IMR-90 (cell line): ENCODE measurements around the gene GAMT. TPM values are rescaled to one million over a fixed set of nuclear protein-coding genes. Genes with fewer than 3 reads are reported as not detected.

Experiments used
- ATAC-seq: fragments of 200-7000 bp; cut with Tn5 transposase; 2 replicates; pipeline ENCODE4 v1.9.1; 2020; ENCODE audit warnings: low read depth, mild to moderate bottlenecking, moderate library complexity
- BruUV-seq: library from RNA; stranded (reverse); fragments of 400-500 nt; replicated peaks from 2 replicates; lab custom pipeline; 2021; lab: Mats Ljungman, UMichigan
- CTCF ChIA-PET: fragments of 300-600 bp; formaldehyde crosslinking; extraction: SDS; loops from one replicate; lab custom pipeline; 2021; ENCODE audit warnings: antibody characterized with exemption; lab: Yijun Ruan, JAX
- POLR2A ChIA-PET: fragments of 300-600 bp; sonication (Branson Sonifier 250); formaldehyde crosslinking; loops from one replicate; lab custom pipeline; 2022; ENCODE audit warnings: antibody characterized with exemption; ENCODE audit not compliant: unreplicated experiment; lab: Charles Lee
- DNase-seq: peaks from one replicate; pipeline ENCODE4 v3.0.0; 2013
- H2AFZ ChIP-seq: replicated peaks from 2 replicates; pipeline ENCODE3; 2013; ENCODE audit warnings: low read length, mild to moderate bottlenecking; ENCODE audit not compliant: poor library complexity
- H2AK5ac ChIP-seq: 2 replicates; pipeline ENCODE4 v1.6.1; 2013; ENCODE audit warnings: low read depth, low read length, inconsistent platforms
- H2AK9ac ChIP-seq: replicated peaks from 2 replicates; pipeline ENCODE3; 2013; ENCODE audit warnings: mild to moderate bottlenecking, low read depth, low read length, moderate library complexity; ENCODE audit not compliant: poor library complexity
- H2BK120ac ChIP-seq: 2 replicates; pipeline ENCODE4 v1.6.1; 2013; ENCODE audit warnings: low read depth, low read length, inconsistent platforms
- H2BK15ac ChIP-seq: 3 replicates; pipeline ENCODE4 v1.6.1; 2013; ENCODE audit warnings: low read depth, low read length, inconsistent platforms
- H2BK20ac ChIP-seq: 2 replicates; pipeline ENCODE4 v1.6.1; 2013; ENCODE audit warnings: low read depth, mild to moderate bottlenecking, inconsistent platforms, low read length, moderate library complexity
- H2BK5ac ChIP-seq: 2 replicates; pipeline ENCODE4 v1.6.1; 2013; ENCODE audit warnings: mild to moderate bottlenecking, low read depth, low read length, inconsistent platforms; ENCODE audit not compliant: poor library complexity, severe bottlenecking
- H3K14ac ChIP-seq: replicated peaks from 2 replicates; pipeline ENCODE4 v1.6.1; 2013; ENCODE audit warnings: low read depth, low read length, inconsistent platforms
- H3K18ac ChIP-seq: 2 replicates; pipeline ENCODE4 v1.6.1; 2013; ENCODE audit warnings: low read depth, low read length, control low read depth
- H3K23ac ChIP-seq: 2 replicates; pipeline ENCODE4 v1.6.1; 2013; ENCODE audit warnings: low read depth, low read length, inconsistent platforms
- H3K27ac ChIP-seq: 2 replicates; pipeline ENCODE4 v1.5.1; 2013; ENCODE audit warnings: mild to moderate bottlenecking, control low read depth, low read length; ENCODE audit not compliant: insufficient read depth
- H3K27me3 ChIP-seq: 2 replicates; pipeline ENCODE4 v1.6.1; 2013; ENCODE audit warnings: low read length; ENCODE audit not compliant: control insufficient read depth, insufficient read depth
- H3K36me3 ChIP-seq: 2 replicates; pipeline ENCODE4 v1.6.1; 2013; ENCODE audit warnings: low read length, mixed read lengths; ENCODE audit not compliant: control insufficient read depth, insufficient read depth
- H3K4ac ChIP-seq: 2 replicates; pipeline ENCODE4 v1.6.1; 2013; ENCODE audit warnings: low read depth, low read length, inconsistent platforms
- H3K4me1 ChIP-seq: 2 replicates; pipeline ENCODE4 v1.6.1; 2013; ENCODE audit warnings: low read length, mixed read lengths; ENCODE audit not compliant: control insufficient read depth, insufficient read depth
- H3K4me2 ChIP-seq: 2 replicates; pipeline ENCODE4 v1.6.1; 2013; ENCODE audit warnings: low read depth, mild to moderate bottlenecking, control low read depth, low read length, moderate library complexity
- H3K4me3 ChIP-seq: 2 replicates; pipeline ENCODE4 v1.5.1; 2013; ENCODE audit warnings: low read depth, mild to moderate bottlenecking, control low read depth, low read length, moderate library complexity; ENCODE audit not compliant: insufficient read depth
- H3K56ac ChIP-seq: 2 replicates; pipeline ENCODE4 v1.6.1; 2013; ENCODE audit warnings: low read length, inconsistent platforms; ENCODE audit not compliant: insufficient read depth; ENCODE audit errors: extremely low read depth
- H3K79me1 ChIP-seq, 2 experiments: 2 replicates each; pipeline ENCODE4 v1.6.1; 2013; ENCODE audit warnings: low read length in 2 of 2, inconsistent platforms in 1 of 2, low read depth in 1 of 2
- H3K9ac ChIP-seq: 2 replicates; pipeline ENCODE4 v1.6.1; 2013; ENCODE audit warnings: low read depth, low read length, control low read depth
- H3K9me1 ChIP-seq: 2 replicates; pipeline ENCODE4 v1.6.1; 2013; ENCODE audit warnings: low read length, inconsistent platforms; ENCODE audit not compliant: insufficient read depth
- H3K9me3 ChIP-seq: 2 replicates; pipeline ENCODE4 v1.6.1; 2013; ENCODE audit warnings: low read length; ENCODE audit not compliant: control insufficient read depth, insufficient read depth
- H4K20me1 ChIP-seq: 2 replicates; pipeline ENCODE4 v1.6.1; 2013; ENCODE audit warnings: low read length, inconsistent platforms; ENCODE audit not compliant: insufficient read depth
- H4K5ac ChIP-seq: 2 replicates; pipeline ENCODE4 v1.6.1; 2013; ENCODE audit warnings: mild to moderate bottlenecking, low read depth, low read length, control low read depth
- H4K8ac ChIP-seq, 2 experiments: 2 replicates each; pipeline ENCODE4 v1.6.1; 2013; ENCODE audit warnings: low read depth in 2 of 2, low read length in 2 of 2, control low read depth in 1 of 2, inconsistent platforms in 1 of 2
- H4K91ac ChIP-seq: 2 replicates; pipeline ENCODE4 v1.6.1; 2013; ENCODE audit warnings: low read depth, low read length, inconsistent platforms; ENCODE audit not compliant: insufficient read depth
- BHLHE40 ChIP-seq: fragments of 150-350 bp; IDR thresholded peaks from 2 replicates; pipeline ENCODE4 v1.6.1; 2016; ENCODE audit warnings: mild to moderate bottlenecking, low read depth, low read length
- CEBPB ChIP-seq: IDR thresholded peaks from 2 replicates; pipeline ENCODE4 v1.6.1; 2012; ENCODE audit warnings: low read depth, low read length, improper control_type of control experiment
- CHD1 ChIP-seq: IDR thresholded peaks from 2 replicates; pipeline ENCODE4 v1.6.1; 2012; ENCODE audit warnings: low read depth, low read length, improper control_type of control experiment
- CTCF ChIP-seq: conservative IDR thresholded peaks from 2 replicates; pipeline ENCODE4 v1.5.1; 2012; ENCODE audit warnings: mild to moderate bottlenecking, low read depth, low read length, improper control_type of control experiment
- FOS ChIP-seq: fragments of 150-350 bp; IDR thresholded peaks from 2 replicates; pipeline ENCODE4 v1.6.1; 2016; ENCODE audit warnings: low read depth, low read length
- MAFK ChIP-seq: IDR thresholded peaks from 2 replicates; pipeline ENCODE4 v1.6.1; 2012; ENCODE audit warnings: low read depth, low read length, improper control_type of control experiment
- MXI1 ChIP-seq: IDR thresholded peaks from 2 replicates; pipeline ENCODE4 v1.6.1; 2012; ENCODE audit warnings: low read depth, mild to moderate bottlenecking, low read length, moderate library complexity, borderline replicate concordance
- NFE2L2 ChIP-seq: fragments of 150-350 bp; IDR thresholded peaks from 2 replicates; pipeline ENCODE4 v1.6.1; 2016; ENCODE audit warnings: low read depth, mild to moderate bottlenecking, low read length
- RAD21 ChIP-seq: IDR thresholded peaks from 2 replicates; pipeline ENCODE4 v1.6.1; 2012; ENCODE audit warnings: low read length, improper control_type of control experiment
- RCOR1 ChIP-seq: IDR thresholded peaks from 2 replicates; pipeline ENCODE4 v1.6.1; 2012; ENCODE audit warnings: mild to moderate bottlenecking, low read length, improper control_type of control experiment; ENCODE audit not compliant: insufficient replicate concordance
- RFX5 ChIP-seq: IDR thresholded peaks from 2 replicates; pipeline ENCODE4 v1.8.0; 2012; ENCODE audit warnings: low read depth, mild to moderate bottlenecking, low read length, moderate library complexity
- SMC3 ChIP-seq: fragments of 150-350 bp; IDR thresholded peaks from 2 replicates; pipeline ENCODE4 v1.6.1; 2016; ENCODE audit warnings: low read depth, mild to moderate bottlenecking, antibody characterized with exemption, low read length, moderate library complexity
- USF2 ChIP-seq: fragments of 150-350 bp; IDR thresholded peaks from 2 replicates; pipeline ENCODE4 v1.6.1; 2017; ENCODE audit warnings: mild to moderate bottlenecking, antibody characterized with exemption, low read length, low read depth
- WGBS, 2 experiments: methylation state at CpG; one replicate each; pipeline versions ENCODE4 v1.1.5 to v1.1.7; 2013; ENCODE audit warnings: missing lambda C conversion rate in 2 of 2; ENCODE audit not compliant: insufficient read length in 1 of 2; ENCODE audit errors: extremely low coverage in 2 of 2; 5-methylcytosine and 5-hydroxymethylcytosine counted together
- dilution Hi-C: fragments of 300-500 bp; cut with HindIII; formaldehyde crosslinking; loops from one replicate; pipeline ENCODE4 v1.14.3; 2018; ENCODE audit warnings: low sequenced_read_pairs; ENCODE audit not compliant: unreplicated experiment
- in situ Hi-C: fragments of 300-500 bp; cut with MboI; formaldehyde crosslinking; loops from 3 replicates; pipeline ENCODE4 v1.14.3; 2019; ENCODE audit warnings: low sequenced_read_pairs, inconsistent platforms, mixed read lengths
- intact Hi-C: fragments of 100-400 bp; cut with micrococcal nuclease; formaldehyde crosslinking; loops from 2 replicates; pipeline ENCODE4 v1.10.0; 2022
- polyA plus RNA-seq, 3 experiments: library from polyadenylated mRNA; depleted of rRNA; stranded (reverse); fragments of >200 nt; gene quantifications; 2 replicates each; pipeline ENCODE4 v1.2.3, GENCODE V29; 2012; ENCODE audit warnings: low replicate concordance in 1 of 3
- total RNA-seq: library from RNA; depleted of rRNA; stranded (reverse); fragments of >200 nt; gene quantifications from 2 replicates; pipeline ENCODE4 v1.2.3, GENCODE V29; 2012
- TF ChIP-seq, protein P1 (sequence below): fragments of 150-350 bp; IDR thresholded peaks from 2 replicates; pipeline ENCODE4 v1.6.1; 2016; ENCODE audit warnings: low read depth, mild to moderate bottlenecking, low read length, moderate library complexity, borderline replicate concordance

Gene GAMT
- total and polyA plus RNA-seq, 2 of the 4 experiments (the other 2 are of a cell fraction) = 22.8 to 51.8 TPM

- no peak overlapping the region for H2BK15ac ChIP-seq
- H2BK120ac ChIP-seq = no peak overlapping the region
- H3K56ac ChIP-seq = no peak overlapping the region
- no CpG with 5 or more reads among the region's 18 CpGs for WGBS, 2 experiments
- ChIA-PET POLR2A (no interaction called here), CTCF (no interaction called here)
- H4K5ac ChIP-seq = no peak overlapping the region
- H3K4ac ChIP-seq = no peak overlapping the region
- no peaks in the 10 kb centered on the region for H3K9me1 ChIP-seq
- intact Hi-C loops = no loop called here
- no peak overlapping the region for H3K4me2 ChIP-seq
- H2AK5ac ChIP-seq = no peak overlapping the region
- no peak overlapping the region for H2AFZ ChIP-seq
- no peak overlapping the region for H2BK20ac ChIP-seq
- H3K14ac ChIP-seq = no peak overlapping the region
- H3K9ac ChIP-seq = no peak overlapping the region
- H4K91ac ChIP-seq = no peak overlapping the region
- H3K4me3 ChIP-seq = no peak overlapping the region
- BruUV-seq = no TSS peak
- no peak overlapping the region for H3K18ac ChIP-seq
- dilution Hi-C loops = no loop called here
- in situ Hi-C loops = no loop called here
- no peaks in the 10 kb centered on the region for H4K20me1 ChIP-seq
- peaks cover 7% of the 10 kb centered on the region for H3K27me3 ChIP-seq
- no peaks in the 10 kb centered on the region for H3K4me1 ChIP-seq
- no peak overlapping the region for H3K23ac ChIP-seq
- no peaks in the 10 kb centered on the region for H3K9me3 ChIP-seq
- H3K36me3 ChIP-seq = no peaks in the 10 kb centered on the region
- no peak overlapping the region for H2AK9ac ChIP-seq
- TF ChIP-seq USF2 (no peak), CHD1 (no peak), CEBPB (no peak), FOS (no peak), NFE2L2 (no peak), MAFK (no peak), SMC3 (no peak), RAD21 (no peak), MXI1 (no peak), RCOR1 (no peak), RFX5 (no peak), CTCF (no peak), BHLHE40 (no peak)
- TF ChIP-seq, protein P1, sequence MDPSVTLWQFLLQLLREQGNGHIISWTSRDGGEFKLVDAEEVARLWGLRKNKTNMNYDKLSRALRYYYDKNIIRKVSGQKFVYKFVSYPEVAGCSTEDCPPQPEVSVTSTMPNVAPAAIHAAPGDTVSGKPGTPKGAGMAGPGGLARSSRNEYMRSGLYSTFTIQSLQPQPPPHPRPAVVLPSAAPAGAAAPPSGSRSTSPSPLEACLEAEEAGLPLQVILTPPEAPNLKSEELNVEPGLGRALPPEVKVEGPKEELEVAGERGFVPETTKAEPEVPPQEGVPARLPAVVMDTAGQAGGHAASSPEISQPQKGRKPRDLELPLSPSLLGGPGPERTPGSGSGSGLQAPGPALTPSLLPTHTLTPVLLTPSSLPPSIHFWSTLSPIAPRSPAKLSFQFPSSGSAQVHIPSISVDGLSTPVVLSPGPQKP = no peak
- no peak overlapping the region for H3K27ac ChIP-seq
- no peak overlapping the region for H2BK5ac ChIP-seq
- 0 out of 4 replicates have a peak, but pooled peaks cover 0 to 1% of the 10 kb centered on the region in 2 experiments for H3K79me1 ChIP-seq
- no peak overlapping the region for H4K8ac ChIP-seq
- ATAC-seq = no peak
- DNase-seq = no peak
Observed at GRCh38 chr19:1349211-1349610, 52.1 kb downstream of the GAMT start.
